HEK293 (cell line): ENCODE measurements around the gene ANGPTL8.

Source experiments
- CTCF ChIP-seq: fragments of 450-650 bp; formaldehyde crosslinking; IDR thresholded peaks from 2 replicates; pipeline ENCODE4 v1.5.1; 2016; ENCODE audit warnings: missing biosample characterization, missing genetic modification characterization
- ELK4 ChIP-seq: IDR thresholded peaks from 2 replicates; pipeline ENCODE4 v1.6.1; 2011; ENCODE audit warnings: mild to moderate bottlenecking, low read depth, low read length, borderline replicate concordance
- TCF7L2 ChIP-seq: IDR thresholded peaks from 2 replicates; pipeline ENCODE4 v1.6.1; 2011; ENCODE audit warnings: low read depth, mild to moderate bottlenecking, inconsistent platforms, low read length, moderate library complexity, borderline replicate concordance
- ZNF274 ChIP-seq, 2 experiments: fragments of 200-500 bp in 1 of 2; fragments of 450-650 bp in 1 of 2; sonication (Bioruptor generic) in 1 of 2; formaldehyde crosslinking in 1 of 2; IDR thresholded peaks; 2 replicates each; pipeline versions ENCODE4 v1.5.1 to v1.6.1; 2014 to 2016; ENCODE audit warnings: borderline replicate concordance in 1 of 2, inconsistent platforms in 1 of 2, low read length in 1 of 2, missing biosample characterization in 1 of 2, missing genetic modification characterization in 1 of 2
- ZNF350 ChIP-seq: fragments of 450-650 bp; formaldehyde crosslinking; IDR thresholded peaks from 2 replicates; pipeline ENCODE4 v1.5.0; 2017; ENCODE audit warnings: missing biosample characterization, mild to moderate bottlenecking, missing genetic modification characterization
- ZSCAN30 ChIP-seq: fragments of 450-650 bp; IDR thresholded peaks from 2 replicates; pipeline ENCODE4 v1.5.1; 2018; ENCODE audit warnings: missing biosample characterization, mild to moderate bottlenecking, missing genetic modification characterization, moderate library complexity

GRCh38 chr19:11251217-11251616, 11.8 kb downstream of the ANGPTL8 start:
- TF ChIP-seq CTCF (tag by site-specific recombination) (no peak), TCF7L2 (no peak), ZSCAN30 (tag by site-specific recombination) (no peak), ZNF350 (tag by site-specific recombination) (no peak), ZNF274 (IDR thresholded peaks at IDR 0.05; ENCODE audit: low read length) (no peak), ZNF274 (tag by site-specific recombination; IDR thresholded peaks at IDR 0.05; ENCODE audit: borderline replicate concordance) (no peak), ELK4 (no peak)
